Glutamatergic neuron (in vitro differentiated cells): ENCODE measurements around the gene RBM15. TPM values are rescaled to one million over a fixed set of nuclear protein-coding genes. Genes with fewer than 3 reads are reported as not detected.

Experiments
- DNase-seq: peaks from one replicate; pipeline ENCODE4 v3.0.0; 2022
- H3K27ac Mint-ChIP-seq: one replicate; pipeline ENCODE4 v1.8.0; 2020; ENCODE audit warnings: mild to moderate bottlenecking, mixed read lengths, inconsistent platforms; ENCODE audit not compliant: unreplicated experiment
- H3K27me3 Mint-ChIP-seq: one replicate; pipeline ENCODE4 v1.8.0; 2020; ENCODE audit warnings: mild to moderate bottlenecking, moderate library complexity, mixed read lengths, inconsistent platforms; ENCODE audit not compliant: unreplicated experiment
- H3K36me3 Mint-ChIP-seq: one replicate; pipeline ENCODE4 v1.8.0; 2020; ENCODE audit warnings: mild to moderate bottlenecking, mixed read lengths, inconsistent platforms; ENCODE audit not compliant: unreplicated experiment
- H3K4me1 Mint-ChIP-seq: one replicate; pipeline ENCODE4 v1.8.0; 2020; ENCODE audit warnings: mild to moderate bottlenecking, low read depth, mixed read lengths, inconsistent platforms; ENCODE audit not compliant: unreplicated experiment
- H3K4me3 Mint-ChIP-seq: one replicate; pipeline ENCODE4 v1.8.0; 2020; ENCODE audit warnings: mild to moderate bottlenecking, mixed read lengths, inconsistent platforms; ENCODE audit not compliant: unreplicated experiment
- H3K9me3 Mint-ChIP-seq: one replicate; pipeline ENCODE4 v1.8.0; 2020; ENCODE audit warnings: mild to moderate bottlenecking, moderate library complexity, mixed read lengths, inconsistent platforms; ENCODE audit not compliant: unreplicated experiment
- CTCF ChIP-seq: fragments of 200-600 bp; sonication (generic); IDR thresholded peaks from one replicate; pipeline ENCODE4 v1.5.0; 2021; ENCODE audit not compliant: partially characterized antibody, unreplicated experiment
- total RNA-seq: library from RNA; stranded (reverse); fragmentation: NEBNext Ultra II Directional; extraction: Animal tissue kit (Norgen Biotek cat#: 25700); gene quantifications from one replicate; pipeline ENCODE4 v1.2.1, GENCODE V29; 2021; ENCODE audit not compliant: unreplicated experiment

The RBM15 gene
- total RNA-seq, 1 donor from 2014 or later, result 27.3 TPM

- DNase-seq, result peak; percentile 86
- Mint-ChIP-seq H3K27ac (no peak overlapping the region), H3K4me1 (peaks cover 13% of the 10 kb centered on the region), H3K27me3 (no peaks in the 10 kb centered on the region), H3K4me3 (no peak overlapping the region), H3K36me3 (no peaks in the 10 kb centered on the region), H3K9me3 (no peaks in the 10 kb centered on the region)
- TF ChIP-seq CTCF, result peak; percentile 87
These were observed 26.7 kb upstream of the RBM15 start for GRCh38 chr1:110312188-110313121.

- TF ChIP-seq CTCF, result no peak
- no peak overlapping the region for H3K27ac Mint-ChIP-seq
- DNase-seq, result no peak
- H3K36me3 Mint-ChIP-seq, result peaks cover 7% of the 10 kb centered on the region
- no peak overlapping the region for H3K4me3 Mint-ChIP-seq
- no peaks in the 10 kb centered on the region for H3K27me3 Mint-ChIP-seq
- peaks cover 4% of the 10 kb centered on the region for H3K4me1 Mint-ChIP-seq
- H3K9me3 Mint-ChIP-seq, result peaks cover 2% of the 10 kb centered on the region
These were observed 22.4 kb upstream of the RBM15 start for GRCh38 chr1:110316735-110317134.

- no peak for DNase-seq
- Mint-ChIP-seq H3K9me3 (peaks cover 2% of the 10 kb centered on the region), H3K27ac (no peak overlapping the region)
These were observed 21.1 kb upstream of the RBM15 start for GRCh38 chr1:110318046-110318445.

GRCh38 chr1:110319332-110320167, 19.6 kb upstream of the RBM15 start:
- no peak for DNase-seq
- no peak overlapping the region for H3K4me3 Mint-ChIP-seq
- no peak overlapping the region for H3K27ac Mint-ChIP-seq
- H3K9me3 Mint-ChIP-seq, result peaks cover 2% of the 10 kb centered on the region
- peaks cover 7% of the 10 kb centered on the region for H3K36me3 Mint-ChIP-seq
- H3K27me3 Mint-ChIP-seq, result no peaks in the 10 kb centered on the region
- TF ChIP-seq CTCF, result no peak
- H3K4me1 Mint-ChIP-seq, result no peaks in the 10 kb centered on the region

More at GRCh38 chr1:110318046-110318445, 21.1 kb upstream of the RBM15 start:
- H3K4me3 Mint-ChIP-seq, result no peak overlapping the region
- TF ChIP-seq CTCF, result no peak
- H3K4me1 Mint-ChIP-seq, result no peaks in the 10 kb centered on the region
- no peaks in the 10 kb centered on the region for H3K27me3 Mint-ChIP-seq
- peaks cover 7% of the 10 kb centered on the region for H3K36me3 Mint-ChIP-seq
